Measurements from ENCODE around the gene PKD2L1. TPM values are rescaled to one million over a fixed set of nuclear protein-coding genes. Genes with fewer than 3 reads are reported as not detected.

Gene PKD2L1
- total and polyA plus RNA-seq, 9 of the 15 experiments (the other 6 are each of a cell fraction or from before 2014, with no cell fraction given) = not detected

DNA sequence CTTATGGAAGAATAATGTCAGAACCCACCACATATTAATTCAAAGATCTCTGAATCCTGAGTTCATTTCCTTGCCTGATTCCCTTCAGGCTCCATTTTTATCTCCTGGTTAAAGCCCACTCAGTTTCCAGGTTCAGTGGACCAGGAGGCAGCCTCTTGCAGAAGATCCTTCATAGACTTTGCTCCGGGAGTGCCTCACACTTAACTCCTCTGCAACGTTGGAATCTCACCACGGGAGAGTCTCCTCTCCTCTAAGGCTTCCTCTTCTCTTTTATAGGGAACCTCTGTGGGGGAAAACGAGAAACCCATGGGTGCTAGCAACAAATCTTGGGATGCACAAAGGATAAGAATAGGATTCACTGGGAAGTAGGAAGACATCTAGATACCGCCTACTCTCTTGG, 41.8 kb downstream of the PKD2L1 start (continued):
- no peak for TF ChIP-seq ZNF407 (IDR thresholded peaks at IDR 0.05; ENCODE audit: low read depth)
- no peak for TF ChIP-seq PML (IDR thresholded peaks at IDR 0.05; ENCODE audit: low read length)
- no peak for TF ChIP-seq EP400 (IDR thresholded peaks at IDR 0.05)
- TF ChIP-seq ZNF445 (CRISPR knock-in tag; IDR thresholded peaks at IDR 0.05; ENCODE audit: low read depth) = no peak
